ENCODE data around the gene GAS2L2. TPM values are rescaled to one million over a fixed set of nuclear protein-coding genes. Genes with fewer than 3 reads are reported as not detected.

GAS2L2 gene
- polyA plus RNA-seq, 1 donor (not counting 4 experiments of a cell fraction or from before 2014, with no cell fraction given), result 0.05 TPM

GRCh38 chr17:35710950-35711349 lies 42.1 kb downstream of the GAS2L2 start:
- dilution Hi-C loops (cut with MboI; ENCODE audit: extremely low pct_ligation_motif_present, low sequenced_read_pairs), result no loop called here
- H3K4me3 ChIP-seq (ENCODE audit: control insufficient read depth in 2 of 3, extremely low read depth in 1 of 3, insufficient read depth in 2 of 3, low read depth in 1 of 3, low read length in 3 of 3), result no peak overlapping the region
- peak overlapping the region; percentile 19 for H3K27ac ChIP-seq (ENCODE audit: control insufficient read depth, insufficient read depth, low read length)
- peaks cover 6% of the 10 kb centered on the region for H3K4me1 ChIP-seq (ENCODE audit: control insufficient read depth, extremely low read depth, insufficient read depth, low read length)
- no peak for DNase-seq (ENCODE audit: low read depth, low spot score)
- H3K27me3 ChIP-seq (ENCODE audit: control insufficient read depth, extremely low read depth, insufficient read depth, low read length), result no peaks in the 10 kb centered on the region
- no peak overlapping the region for H2AFZ ChIP-seq (ENCODE audit: control insufficient read depth, low read length)
- no peaks in the 10 kb centered on the region for H4K20me1 ChIP-seq (ENCODE audit: control insufficient read depth, extremely low read depth, insufficient read depth, low read length)
- no peaks in the 10 kb centered on the region for H3K9me3 ChIP-seq (ENCODE audit: control insufficient read depth, low read depth, low read length)
- no peaks in the 10 kb centered on the region for H3K79me2 ChIP-seq (ENCODE audit: control insufficient read depth, insufficient read depth, low read length)
- no peaks in the 10 kb centered on the region for H3K9me1 ChIP-seq (ENCODE audit: control insufficient read depth, extremely low read depth, insufficient read depth, low read length)
- no peak overlapping the region for H3K9ac ChIP-seq (ENCODE audit: control insufficient read depth, extremely low read depth, insufficient read depth, low read length)
- H3K36me3 ChIP-seq (ENCODE audit: control insufficient read depth in 2 of 2, extremely low read depth in 1 of 2, insufficient read depth in 2 of 2, low read length in 2 of 2), result peaks cover 23 to 32% of the 10 kb centered on the region in 2 experiments
- TF ChIP-seq EZH2 (IDR thresholded peaks at IDR 0.05; ENCODE audit: low read length) (no peak), CTCF (optimal IDR thresholded peaks at IDR 0.05 in 1 of 3, IDR thresholded peaks at IDR 0.05 in 1 of 3, conservative IDR thresholded peaks at IDR 0.05 in 1 of 3; ENCODE audit: extremely low read depth in 1 of 3, insufficient read depth in 2 of 3, low read length in 3 of 3) (no peak)
- no peak for FAIRE-seq
- no peak overlapping the region for H3K4me2 ChIP-seq (ENCODE audit: control insufficient read depth, extremely low read depth, insufficient read depth, low read depth, low read length)

GRCh38 chr17:35709874-35710273 lies 43.2 kb downstream of the GAS2L2 start:
- no peak for FAIRE-seq
- Histone ChIP-seq H3K9me3 (ENCODE audit: control insufficient read depth, low read depth, low read length) (no peaks in the 10 kb centered on the region), H3K36me3 (ENCODE audit: control insufficient read depth in 2 of 2, extremely low read depth in 1 of 2, insufficient read depth in 2 of 2, low read length in 2 of 2) (peaks cover 19 to 25% of the 10 kb centered on the region in 2 experiments), H3K4me1 (ENCODE audit: control insufficient read depth, extremely low read depth, insufficient read depth, low read length) (peaks cover 6% of the 10 kb centered on the region), H3K79me2 (ENCODE audit: control insufficient read depth, insufficient read depth, low read length) (no peaks in the 10 kb centered on the region), H3K9ac (ENCODE audit: control insufficient read depth, extremely low read depth, insufficient read depth, low read length) (no peak overlapping the region), H2AFZ (ENCODE audit: control insufficient read depth, low read length) (no peak overlapping the region), H3K4me3 (ENCODE audit: control insufficient read depth in 2 of 3, extremely low read depth in 1 of 3, insufficient read depth in 2 of 3, low read depth in 1 of 3, low read length in 3 of 3) (no peak overlapping the region), H3K9me1 (ENCODE audit: control insufficient read depth, extremely low read depth, insufficient read depth, low read length) (no peaks in the 10 kb centered on the region), H3K4me2 (ENCODE audit: control insufficient read depth, extremely low read depth, insufficient read depth, low read depth, low read length) (peak overlapping the region; percentile 16), H3K27ac (ENCODE audit: control insufficient read depth, insufficient read depth, low read length) (peak overlapping the region; percentile 48), H3K27me3 (ENCODE audit: control insufficient read depth, extremely low read depth, insufficient read depth, low read length) (no peaks in the 10 kb centered on the region), H4K20me1 (ENCODE audit: control insufficient read depth, extremely low read depth, insufficient read depth, low read length) (no peaks in the 10 kb centered on the region)
- dilution Hi-C loops (cut with MboI; ENCODE audit: extremely low pct_ligation_motif_present, low sequenced_read_pairs), result no loop called here
- TF ChIP-seq CTCF (optimal IDR thresholded peaks at IDR 0.05 in 1 of 3, IDR thresholded peaks at IDR 0.05 in 1 of 3, conservative IDR thresholded peaks at IDR 0.05 in 1 of 3; ENCODE audit: extremely low read depth in 1 of 3, insufficient read depth in 2 of 3, low read length in 3 of 3) (no peak), EZH2 (IDR thresholded peaks at IDR 0.05; ENCODE audit: low read length) (no peak)
- no peak for DNase-seq (ENCODE audit: low read depth, low spot score)

All from keratinocyte (primary cell).